ENCODE results near the gene SLC5A4. TPM values are rescaled to one million over a fixed set of nuclear protein-coding genes. Genes with fewer than 3 reads are reported as not detected.

The SLC5A4 gene
- total RNA-seq, 2 experiments from 2014 or later: not detected

DNA sequence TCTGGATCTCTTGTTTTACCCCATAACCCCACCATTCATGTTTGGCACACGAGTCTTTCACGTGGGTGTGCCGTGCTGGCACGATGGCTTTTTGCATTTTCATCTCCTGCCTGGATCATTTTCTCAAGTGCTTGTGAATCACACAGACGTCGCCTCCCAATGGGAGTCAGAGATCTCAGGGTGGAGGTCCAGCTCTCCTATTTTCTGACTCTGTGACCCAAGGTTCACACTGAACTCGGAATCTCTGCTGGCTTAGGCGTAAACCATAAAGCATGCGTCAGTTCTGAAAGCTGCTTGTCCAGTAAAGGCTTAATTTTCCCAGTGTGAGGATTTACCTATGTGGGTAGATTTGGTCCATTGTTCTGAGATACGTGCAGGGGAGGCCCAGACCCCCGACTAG lies 80.0 kb downstream of the SLC5A4 start:
- DNase-seq (no peak), ATAC-seq (ENCODE audit: poor library complexity) (no peak)
- no peaks in the 10 kb centered on the region for H3K9me3 Mint-ChIP-seq
- H3K27me3 ChIP-seq (ENCODE audit: control insufficient read depth in 1 of 2, insufficient read depth in 2 of 2, low read length in 2 of 2): peaks cover 22 to 24% of the 10 kb centered on the region in 2 experiments
- POLR2A ChIA-PET: no interaction called here
- H3K4me3 Mint-ChIP-seq: no peak overlapping the region
- H3K4me3 ChIP-seq (ENCODE audit: low read length): no peak overlapping the region
- H3K27ac ChIP-seq (ENCODE audit: low read depth in 1 of 2, low read length in 2 of 2): no peak overlapping the region
- H3K27me3 Mint-ChIP-seq: peaks cover 41% of the 10 kb centered on the region
- H3K27ac Mint-ChIP-seq: no peak overlapping the region
- H3K9me3 ChIP-seq (ENCODE audit: control insufficient read depth in 1 of 2, insufficient read depth in 1 of 2, low read length in 2 of 2): no peaks in the 10 kb centered on the region
- H3K36me3 ChIP-seq (ENCODE audit: insufficient read depth, low read length): no peaks in the 10 kb centered on the region
- intact Hi-C loops (cut with DNase I, micrococcal nuclease): loop anchor here in 1 of 2 experiments (5.0 kb wide), 1 partner anchor 73 kb away; no protein-coding TSS in a partner anchor
- no peaks in the 10 kb centered on the region for H3K36me3 Mint-ChIP-seq (ENCODE audit: low read depth)
- CTCF ChIA-PET: no interaction called here
- TF ChIP-seq, protein P1, sequence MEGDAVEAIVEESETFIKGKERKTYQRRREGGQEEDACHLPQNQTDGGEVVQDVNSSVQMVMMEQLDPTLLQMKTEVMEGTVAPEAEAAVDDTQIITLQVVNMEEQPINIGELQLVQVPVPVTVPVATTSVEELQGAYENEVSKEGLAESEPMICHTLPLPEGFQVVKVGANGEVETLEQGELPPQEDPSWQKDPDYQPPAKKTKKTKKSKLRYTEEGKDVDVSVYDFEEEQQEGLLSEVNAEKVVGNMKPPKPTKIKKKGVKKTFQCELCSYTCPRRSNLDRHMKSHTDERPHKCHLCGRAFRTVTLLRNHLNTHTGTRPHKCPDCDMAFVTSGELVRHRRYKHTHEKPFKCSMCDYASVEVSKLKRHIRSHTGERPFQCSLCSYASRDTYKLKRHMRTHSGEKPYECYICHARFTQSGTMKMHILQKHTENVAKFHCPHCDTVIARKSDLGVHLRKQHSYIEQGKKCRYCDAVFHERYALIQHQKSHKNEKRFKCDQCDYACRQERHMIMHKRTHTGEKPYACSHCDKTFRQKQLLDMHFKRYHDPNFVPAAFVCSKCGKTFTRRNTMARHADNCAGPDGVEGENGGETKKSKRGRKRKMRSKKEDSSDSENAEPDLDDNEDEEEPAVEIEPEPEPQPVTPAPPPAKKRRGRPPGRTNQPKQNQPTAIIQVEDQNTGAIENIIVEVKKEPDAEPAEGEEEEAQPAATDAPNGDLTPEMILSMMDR (IDR thresholded peaks at IDR 0.05): no peak
- H3K4me1 ChIP-seq (ENCODE audit: insufficient read depth, low read length): peaks cover 9% of the 10 kb centered on the region
- H3K4me1 Mint-ChIP-seq (ENCODE audit: low read depth): no peaks in the 10 kb centered on the region

Other genes starting within 250 kb of the SLC5A4 start
- not detected for gene SLC5A1, start 212.1 kb downstream of the SLC5A4 start, total RNA-seq
- gene C22orf42, start 96.0 kb downstream of the SLC5A4 start, total RNA-seq: not detected
- under 1 TPM; 0.30 to 0.47 TPM for gene RFPL2, start 50.3 kb downstream of the SLC5A4 start, total RNA-seq
- gene RFPL3, start 102.5 kb upstream of the SLC5A4 start, total RNA-seq: not detected
- 10 to 100 TPM; 30.1 to 36.0 TPM for gene RTCB, start 156.9 kb upstream of the SLC5A4 start, total RNA-seq
- not detected for gene BPIFC, start 209.1 kb upstream of the SLC5A4 start, total RNA-seq
- gene FBXO7, start 219.5 kb upstream of the SLC5A4 start, total RNA-seq: 100 to 1,000 TPM; 161 to 169 TPM